ENCODE data around the gene KNSTRN. TPM values are rescaled to one million over a fixed set of nuclear protein-coding genes. Genes with fewer than 3 reads are reported as not detected.

Gene KNSTRN
- polyA plus RNA-seq, 6 donors from 2014 or later = 2.8 to 6.4 (median 3.6) TPM

DNA sequence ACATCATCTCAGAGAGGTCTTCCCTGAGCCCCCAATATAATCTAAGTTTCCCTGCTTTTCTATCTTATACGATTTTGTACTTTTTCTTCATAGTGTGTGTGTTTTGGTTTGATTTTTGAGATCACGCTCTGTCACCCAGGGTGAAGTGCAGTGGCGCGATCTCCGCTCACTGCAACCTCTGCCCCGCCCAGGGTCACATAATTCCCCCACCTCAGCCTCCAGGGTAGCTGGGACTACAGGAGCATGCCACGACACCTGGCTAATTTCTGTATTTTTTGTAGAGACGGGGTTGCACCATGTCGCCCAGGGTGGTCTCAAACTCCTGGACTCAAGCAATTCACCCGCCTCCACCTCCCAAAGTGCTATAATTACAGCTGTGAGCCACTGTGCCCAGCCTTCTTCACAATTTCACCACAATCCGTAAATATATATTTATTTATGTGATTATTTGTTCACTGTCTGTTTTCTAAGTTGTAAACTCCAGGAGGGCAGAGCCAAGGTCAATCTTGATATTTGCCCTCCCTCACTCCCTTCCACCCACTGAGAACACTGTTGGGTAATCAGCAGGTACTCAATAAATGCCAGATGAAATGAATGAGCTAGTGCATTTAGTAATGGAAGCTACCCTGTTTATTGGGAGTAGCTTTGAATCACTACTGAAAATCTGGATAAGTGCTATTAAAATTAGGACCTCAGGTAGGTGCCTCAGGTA is 547 bp upstream of the KNSTRN start:
- no peaks in the 10 kb centered on the region for H3K9me3 Mint-ChIP-seq
- no peaks in the 10 kb centered on the region for H3K27me3 Mint-ChIP-seq
- ATAC-seq (ENCODE audit: low read depth in 2 of 2) (no peak), DNase-seq (no peak)
- H3K4me1 Mint-ChIP-seq = peaks cover 12 to 17% (median 14%) of the 10 kb centered on the region in 3 donors
- no peak overlapping the region for H3K27ac Mint-ChIP-seq
- peak overlapping the region in 1 of 8 donors; percentile 22 for H3K4me3 Mint-ChIP-seq
- H3K36me3 Mint-ChIP-seq = peaks cover 0 to 2% of the 10 kb centered on the region in 2 donors

GRCh38 chr15:40386480-40386879 is 4.0 kb downstream of the KNSTRN start:
- Mint-ChIP-seq H3K4me1 (peaks cover 12 to 17% (median 14%) of the 10 kb centered on the region in 3 donors), H3K27me3 (no peaks in the 10 kb centered on the region), H3K27ac (no peak overlapping the region), H3K36me3 (peaks cover 11 to 17% of the 10 kb centered on the region in 2 donors), H3K4me3 (peak overlapping the region in 1 of 8 donors; percentile 45), H3K9me3 (no peaks in the 10 kb centered on the region)
- no peak for ATAC-seq (ENCODE audit: low read depth in 2 of 2)
- DNase-seq = no peak

DNA sequence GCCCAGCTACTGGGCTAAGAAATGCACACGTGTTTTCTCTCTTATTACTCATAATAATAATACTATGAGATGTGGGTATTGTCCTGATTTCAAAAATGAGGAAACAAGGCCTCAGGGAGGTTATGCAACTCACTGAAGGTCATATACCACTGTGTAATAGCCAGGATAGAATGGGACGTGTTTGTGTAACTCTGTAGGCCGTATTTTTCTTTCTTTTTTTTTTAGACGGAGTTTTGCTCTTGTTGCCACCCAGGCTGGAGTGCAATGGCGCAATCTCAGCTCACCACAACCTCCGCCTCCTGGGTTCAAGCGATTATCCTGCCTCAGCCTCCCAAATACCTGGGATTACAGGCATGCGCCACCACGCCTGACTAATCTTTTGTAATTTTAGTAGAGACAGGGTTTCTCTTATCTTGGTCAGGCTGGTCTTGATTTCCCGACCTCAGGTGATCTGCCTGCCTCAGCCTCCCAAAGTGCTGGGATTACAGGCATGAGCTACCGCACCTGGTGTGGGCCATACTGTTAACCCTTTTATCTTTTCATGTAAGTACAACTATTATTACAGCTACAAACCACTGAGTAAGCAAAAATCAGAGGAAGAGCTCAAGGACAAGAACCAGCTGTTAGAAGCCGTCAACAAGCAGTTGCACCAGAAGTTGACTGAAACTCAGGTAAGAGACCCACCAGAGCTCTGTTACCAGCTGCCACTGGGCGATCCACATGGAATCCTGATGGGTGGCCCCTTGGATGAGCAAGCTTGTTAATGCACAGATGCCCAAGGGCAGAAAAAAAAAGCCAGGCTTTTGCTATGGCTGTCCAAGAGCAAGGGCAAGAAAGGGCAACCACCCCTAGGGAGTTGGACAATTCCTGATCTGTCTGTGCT is 6.7 kb downstream of the KNSTRN start:
- DNase-seq (no peak), ATAC-seq (ENCODE audit: low read depth in 2 of 2) (no peak)
- H3K36me3 Mint-ChIP-seq = peaks cover 16 to 21% of the 10 kb centered on the region in 2 donors
- H3K27me3 Mint-ChIP-seq = no peaks in the 10 kb centered on the region
- no peak overlapping the region for H3K4me3 Mint-ChIP-seq
- H3K27ac Mint-ChIP-seq = no peak overlapping the region
- no peaks in the 10 kb centered on the region for H3K4me1 Mint-ChIP-seq
- no peaks in the 10 kb centered on the region for H3K9me3 Mint-ChIP-seq

GRCh38 chr15:40389824-40390595 is 7.5 kb downstream of the KNSTRN start:
- H3K4me3 Mint-ChIP-seq = no peak overlapping the region
- H3K4me1 Mint-ChIP-seq = no peaks in the 10 kb centered on the region
- ATAC-seq (ENCODE audit: low read depth in 2 of 2) (no peak), DNase-seq (no peak)
- H3K36me3 Mint-ChIP-seq = peaks cover 16 to 21% of the 10 kb centered on the region in 2 donors
- no peak overlapping the region for H3K27ac Mint-ChIP-seq
- no peaks in the 10 kb centered on the region for H3K9me3 Mint-ChIP-seq
- H3K27me3 Mint-ChIP-seq = no peaks in the 10 kb centered on the region

DNA sequence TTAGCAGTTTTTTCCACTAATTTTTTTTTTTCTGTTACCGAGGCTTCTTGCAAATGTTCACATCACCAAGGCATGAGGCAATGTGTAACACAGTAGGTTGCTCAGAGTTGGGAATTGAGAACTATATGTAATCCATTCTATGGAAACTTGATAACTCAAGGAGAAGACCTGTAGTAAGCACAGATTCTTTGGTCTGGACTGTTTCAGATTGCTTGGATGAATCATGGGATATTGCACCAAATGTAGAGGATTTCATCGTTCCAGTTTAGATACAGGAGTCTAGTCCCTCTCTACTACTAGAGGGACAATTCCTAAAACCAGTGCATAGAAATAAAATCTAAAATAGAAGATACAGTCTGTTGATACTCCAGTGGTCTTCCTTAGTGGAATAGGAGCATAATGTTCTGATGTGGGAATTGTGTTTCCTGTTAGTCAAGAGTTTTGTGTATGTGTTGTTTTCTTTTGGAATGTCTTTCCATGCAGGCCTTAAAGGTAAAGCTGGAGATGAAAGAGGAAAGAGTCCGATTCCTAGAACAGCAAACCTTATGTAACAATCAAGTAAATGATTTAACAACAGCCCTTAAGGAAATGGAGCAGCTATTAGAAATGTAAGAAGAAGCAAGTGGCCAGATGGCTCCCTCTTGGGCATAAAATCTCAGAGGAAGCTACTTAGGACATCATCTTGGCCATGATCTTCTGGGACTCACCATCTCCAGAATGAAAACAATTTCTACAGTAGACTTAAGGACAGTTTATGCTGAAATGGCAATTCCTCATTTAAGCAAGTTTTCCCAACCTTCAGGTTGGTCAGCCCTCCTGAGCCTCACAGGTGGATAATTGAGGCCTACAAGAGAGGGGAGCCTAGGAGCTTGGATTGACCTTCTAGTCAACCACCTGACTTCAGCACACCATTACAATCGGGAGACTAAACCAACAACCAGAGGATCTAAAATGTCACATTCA is 10.7 kb downstream of the KNSTRN start:
- no peak for ATAC-seq (ENCODE audit: low read depth in 2 of 2)
- Mint-ChIP-seq H3K4me3 (no peak overlapping the region), H3K27me3 (no peaks in the 10 kb centered on the region), H3K27ac (peak overlapping the region in 1 of 6 donors; percentile 15), H3K9me3 (no peaks in the 10 kb centered on the region), H3K4me1 (peaks cover 3 to 12% (median 10%) of the 10 kb centered on the region in 3 donors), H3K36me3 (peaks cover 13 to 16% of the 10 kb centered on the region in 2 donors)
- DNase-seq = no peak

GRCh38 chr15:40397688-40398412 is 15.3 kb downstream of the KNSTRN start:
- DNase-seq = no peak
- no peaks in the 10 kb centered on the region for H3K9me3 Mint-ChIP-seq
- ATAC-seq (ENCODE audit: low read depth in 2 of 2) = no peak
- H3K4me3 Mint-ChIP-seq = peak overlapping the region; percentile 6 to 84 (median 62)
- H3K4me1 Mint-ChIP-seq = peaks cover 11 to 27% (median 19%) of the 10 kb centered on the region in 3 donors
- H3K27ac Mint-ChIP-seq = peak overlapping the region in 5 of 6 donors; percentile 31 to 90 (median 81)
- peaks cover 4 to 5% of the 10 kb centered on the region in 2 donors for H3K36me3 Mint-ChIP-seq
- H3K27me3 Mint-ChIP-seq = no peaks in the 10 kb centered on the region

GRCh38 chr15:40398413-40398873 is 15.9 kb downstream of the KNSTRN start:
- peak; percentile 49 for DNase-seq
- peak; percentile 92 to 96 for ATAC-seq (ENCODE audit: low read depth in 2 of 2)
- Mint-ChIP-seq H3K4me3 (peak overlapping the region; percentile 6 to 84 (median 70)), H3K27ac (peak overlapping the region in 4 of 6 donors; percentile 40 to 90 (median 85)), H3K27me3 (no peaks in the 10 kb centered on the region), H3K4me1 (peaks cover 11 to 27% (median 19%) of the 10 kb centered on the region in 3 donors), H3K36me3 (peaks cover 4% of the 10 kb centered on the region in 2 donors), H3K9me3 (no peaks in the 10 kb centered on the region)

DNA sequence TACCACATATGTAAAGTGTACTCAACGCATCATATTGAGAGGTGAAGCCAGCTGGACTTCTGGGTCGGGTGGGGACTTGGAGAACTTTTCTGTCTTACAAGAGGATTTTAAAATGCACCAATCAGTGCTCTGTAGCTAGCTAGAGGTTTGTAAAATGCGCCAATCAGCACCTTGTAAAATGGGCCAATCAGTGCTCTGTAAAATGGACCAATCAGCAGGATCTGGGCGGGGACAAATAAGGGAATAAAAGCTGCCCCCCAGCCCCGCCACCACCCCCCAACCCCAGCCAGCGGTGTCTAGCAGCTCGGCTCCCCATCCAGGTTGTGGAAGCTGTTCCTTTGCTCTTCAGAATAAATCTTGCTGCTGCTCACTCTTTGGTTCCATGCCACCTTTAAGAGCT is 16.8 kb downstream of the KNSTRN start:
- no peak overlapping the region for H3K4me3 Mint-ChIP-seq
- H3K27me3 Mint-ChIP-seq = no peaks in the 10 kb centered on the region
- DNase-seq (no peak), ATAC-seq (ENCODE audit: low read depth in 2 of 2) (no peak)
- H3K4me1 Mint-ChIP-seq = peaks cover 11 to 27% (median 19%) of the 10 kb centered on the region in 3 donors
- no peaks in the 10 kb centered on the region for H3K9me3 Mint-ChIP-seq
- peak overlapping the region in 1 of 6 donors; percentile 55 for H3K27ac Mint-ChIP-seq
- no peaks in the 10 kb centered on the region for H3K36me3 Mint-ChIP-seq

DNA sequence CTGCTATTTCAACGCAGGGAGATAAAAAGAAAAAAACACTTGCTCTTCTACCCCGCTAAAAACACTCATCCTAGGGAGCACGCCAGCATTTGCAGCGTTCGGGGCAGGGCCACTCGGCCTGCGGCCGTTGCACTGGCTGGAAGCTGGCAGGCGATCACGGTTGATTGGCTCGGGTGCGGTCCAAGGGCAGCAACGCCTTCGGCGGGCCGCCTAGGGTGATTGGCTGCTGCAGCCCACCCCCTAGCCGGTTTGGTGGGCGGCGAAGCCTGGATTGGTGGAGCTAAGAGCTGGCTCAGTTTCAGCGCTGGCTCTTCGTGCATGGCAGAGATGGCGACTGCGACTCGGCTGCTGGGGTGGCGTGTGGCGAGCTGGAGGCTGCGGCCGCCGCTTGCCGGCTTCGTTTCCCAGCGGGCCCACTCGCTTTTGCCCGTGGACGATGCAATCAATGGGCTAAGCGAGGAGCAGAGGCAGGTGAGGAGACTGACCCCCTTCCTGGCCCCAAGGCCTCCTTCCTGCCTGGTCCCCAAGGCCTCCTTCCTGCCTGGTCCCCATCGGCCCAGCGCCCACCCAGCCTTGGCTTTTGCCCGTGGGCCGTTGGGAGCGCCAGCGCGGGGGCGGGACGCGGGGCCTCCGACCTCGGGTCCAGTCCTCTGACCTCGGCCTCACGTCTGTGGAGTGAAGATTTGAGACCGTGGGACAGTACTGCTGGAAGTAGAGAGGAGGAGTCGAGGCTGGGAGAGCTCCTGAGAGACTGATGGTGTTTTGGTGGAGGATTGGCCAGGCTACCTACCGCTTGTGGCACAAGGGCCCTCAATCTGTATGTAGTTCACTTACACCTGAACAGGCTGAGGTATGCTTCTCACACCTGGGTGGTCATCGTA is 23.2 kb downstream of the KNSTRN start, which contains the start of gene IVD:
IVD (plus strand) TSS at position 295 of the 881 bp plus-strand sequence; CDS start at position 328, 33 bp downstream.
- peak within 1 kb of the TSS; percentile 79 to 94 (median 88) for H3K27ac Mint-ChIP-seq
- peak; percentile 75 for DNase-seq
- H3K9me3 Mint-ChIP-seq = no peaks in the 10 kb centered on the region
- peaks cover 25 to 30% (median 29%) of the 10 kb centered on the region in 3 donors for H3K4me1 Mint-ChIP-seq
- peak; percentile 93 to 94 for ATAC-seq (ENCODE audit: low read depth in 2 of 2)
- no peaks in the 10 kb centered on the region for H3K27me3 Mint-ChIP-seq
- peak within 1 kb of the TSS; percentile 88 to 95 (median 92) for H3K4me3 Mint-ChIP-seq
- H3K36me3 Mint-ChIP-seq = peaks cover 7 to 8% of the 10 kb centered on the region in 2 donors

DNA sequence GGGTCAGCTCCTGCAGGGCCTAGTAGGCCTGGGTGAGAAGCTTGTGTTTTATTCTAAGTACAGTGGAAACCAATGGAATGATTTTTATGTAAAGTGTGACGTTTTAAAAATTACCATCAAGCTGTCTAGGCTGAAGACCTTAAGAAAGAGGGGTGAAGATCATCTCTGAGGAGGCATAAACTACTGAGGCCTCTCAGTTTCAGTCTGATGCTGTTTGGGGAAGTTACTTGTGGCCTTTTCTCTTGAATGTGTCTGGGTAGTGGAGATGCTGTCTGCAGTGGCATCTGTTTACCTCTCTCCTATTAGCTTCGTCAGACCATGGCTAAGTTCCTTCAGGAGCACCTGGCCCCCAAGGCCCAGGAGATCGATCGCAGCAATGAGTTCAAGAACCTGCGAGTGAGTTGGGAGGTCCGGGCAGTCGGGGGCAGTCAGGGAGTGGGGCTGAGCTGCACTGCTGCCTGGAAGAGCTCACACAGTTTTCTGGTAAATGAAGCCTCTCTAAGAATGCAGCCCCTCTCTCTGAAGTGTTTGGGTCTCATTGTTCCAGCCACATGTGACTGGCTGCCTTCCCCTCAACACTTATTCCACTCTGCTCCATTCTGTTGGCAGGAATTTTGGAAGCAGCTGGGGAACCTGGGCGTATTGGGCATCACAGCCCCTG is 24.9 kb downstream of the KNSTRN start:
- DNase-seq = peak; percentile 36
- peak; percentile 65 for ATAC-seq (ENCODE audit: low read depth in 2 of 2)

More for the DNA sequence above, 24.9 kb downstream of the KNSTRN start:
- peaks cover 29 to 34% (median 30%) of the 10 kb centered on the region in 3 donors for H3K4me1 Mint-ChIP-seq
- H3K9me3 Mint-ChIP-seq = no peaks in the 10 kb centered on the region
- H3K27me3 Mint-ChIP-seq = no peaks in the 10 kb centered on the region
- H3K27ac Mint-ChIP-seq = peak overlapping the region in 5 of 6 donors; percentile 39 to 88 (median 79)
- peak overlapping the region; percentile 6 to 92 (median 75) for H3K4me3 Mint-ChIP-seq
- peaks cover 19 to 25% of the 10 kb centered on the region in 2 donors for H3K36me3 Mint-ChIP-seq

Data from naive B cell (primary cell).